ENCODE results near the gene BORCS5. TPM values are rescaled to one million over a fixed set of nuclear protein-coding genes. Genes with fewer than 3 reads are reported as not detected.

BORCS5 gene
- total and polyA plus RNA-seq, 2 experiments from 2014 or later, result 11.3 to 12.6 TPM

GRCh38 chr12:12365446-12365802, 8.5 kb downstream of the BORCS5 start:
- Histone ChIP-seq H3K27ac (ENCODE audit: low read depth) (no peak overlapping the region), H3K27me3 (ENCODE audit: insufficient read depth) (no peaks in the 10 kb centered on the region), H3K4me2 (no peak overlapping the region), H3K36me3 (ENCODE audit: insufficient read depth) (no peaks in the 10 kb centered on the region), H3F3A (replicated peaks; ENCODE audit: low read depth) (no peaks in the 10 kb centered on the region), H3K79me2 (replicated peaks; ENCODE audit: insufficient read depth) (no peaks in the 10 kb centered on the region), H3K4me1 (ENCODE audit: insufficient read depth) (0 out of 2 replicates have a peak, but pooled peaks cover 7% of the 10 kb centered on the region), H3K4me3 (no peak overlapping the region), H2AFZ (no peak overlapping the region), H3K9me2 (ENCODE audit: insufficient read depth) (no peaks in the 10 kb centered on the region), H4K20me1 (replicated peaks; ENCODE audit: insufficient read depth) (0 out of 2 replicates have a peak, but pooled peaks cover 4% of the 10 kb centered on the region)
- H3K27ac Mint-ChIP-seq, result no peak overlapping the region
- no peaks in the 10 kb centered on the region for H3K36me3 Mint-ChIP-seq (ENCODE audit: low read depth)
- peaks cover 13% of the 10 kb centered on the region for H3K4me1 Mint-ChIP-seq
- DNase-seq (ENCODE audit: low spot score) (no peak), ATAC-seq (no peak)
- no peaks in the 10 kb centered on the region for H3K9me3 Mint-ChIP-seq
- TF ChIP-seq EZH2 (IDR thresholded peaks at IDR 0.05; ENCODE audit: low read depth, unreplicated experiment) (no peak), JUNB (IDR thresholded peaks at IDR 0.05; ENCODE audit: unreplicated experiment) (no peak), ZNF114 (CRISPR knock-in tag; IDR thresholded peaks at IDR 0.05) (no peak), ZNF331 (CRISPR knock-in tag; IDR thresholded peaks at IDR 0.05; ENCODE audit: low read depth) (no peak), EZH2phosphoT487 (IDR thresholded peaks at IDR 0.05; ENCODE audit: unreplicated experiment) (no peak), POLR2AphosphoS5 (IDR thresholded peaks at IDR 0.05; ENCODE audit: low read depth) (no peak), CREB1 (CRISPR knock-in tag; IDR thresholded peaks at IDR 0.05; ENCODE audit: low read depth) (no peak), STAT1 (IDR thresholded peaks at IDR 0.05; ENCODE audit: unreplicated experiment) (no peak), NANOG (IDR thresholded peaks at IDR 0.05; ENCODE audit: borderline replicate concordance) (no peak)
- TF ChIP-seq, protein P1, sequence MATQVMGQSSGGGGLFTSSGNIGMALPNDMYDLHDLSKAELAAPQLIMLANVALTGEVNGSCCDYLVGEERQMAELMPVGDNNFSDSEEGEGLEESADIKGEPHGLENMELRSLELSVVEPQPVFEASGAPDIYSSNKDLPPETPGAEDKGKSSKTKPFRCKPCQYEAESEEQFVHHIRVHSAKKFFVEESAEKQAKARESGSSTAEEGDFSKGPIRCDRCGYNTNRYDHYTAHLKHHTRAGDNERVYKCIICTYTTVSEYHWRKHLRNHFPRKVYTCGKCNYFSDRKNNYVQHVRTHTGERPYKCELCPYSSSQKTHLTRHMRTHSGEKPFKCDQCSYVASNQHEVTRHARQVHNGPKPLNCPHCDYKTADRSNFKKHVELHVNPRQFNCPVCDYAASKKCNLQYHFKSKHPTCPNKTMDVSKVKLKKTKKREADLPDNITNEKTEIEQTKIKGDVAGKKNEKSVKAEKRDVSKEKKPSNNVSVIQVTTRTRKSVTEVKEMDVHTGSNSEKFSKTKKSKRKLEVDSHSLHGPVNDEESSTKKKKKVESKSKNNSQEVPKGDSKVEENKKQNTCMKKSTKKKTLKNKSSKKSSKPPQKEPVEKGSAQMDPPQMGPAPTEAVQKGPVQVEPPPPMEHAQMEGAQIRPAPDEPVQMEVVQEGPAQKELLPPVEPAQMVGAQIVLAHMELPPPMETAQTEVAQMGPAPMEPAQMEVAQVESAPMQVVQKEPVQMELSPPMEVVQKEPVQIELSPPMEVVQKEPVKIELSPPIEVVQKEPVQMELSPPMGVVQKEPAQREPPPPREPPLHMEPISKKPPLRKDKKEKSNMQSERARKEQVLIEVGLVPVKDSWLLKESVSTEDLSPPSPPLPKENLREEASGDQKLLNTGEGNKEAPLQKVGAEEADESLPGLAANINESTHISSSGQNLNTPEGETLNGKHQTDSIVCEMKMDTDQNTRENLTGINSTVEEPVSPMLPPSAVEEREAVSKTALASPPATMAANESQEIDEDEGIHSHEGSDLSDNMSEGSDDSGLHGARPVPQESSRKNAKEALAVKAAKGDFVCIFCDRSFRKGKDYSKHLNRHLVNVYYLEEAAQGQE (IDR thresholded peaks at IDR 0.05; ENCODE audit: unreplicated experiment), result no peak
- TF ChIP-seq, protein P2, sequence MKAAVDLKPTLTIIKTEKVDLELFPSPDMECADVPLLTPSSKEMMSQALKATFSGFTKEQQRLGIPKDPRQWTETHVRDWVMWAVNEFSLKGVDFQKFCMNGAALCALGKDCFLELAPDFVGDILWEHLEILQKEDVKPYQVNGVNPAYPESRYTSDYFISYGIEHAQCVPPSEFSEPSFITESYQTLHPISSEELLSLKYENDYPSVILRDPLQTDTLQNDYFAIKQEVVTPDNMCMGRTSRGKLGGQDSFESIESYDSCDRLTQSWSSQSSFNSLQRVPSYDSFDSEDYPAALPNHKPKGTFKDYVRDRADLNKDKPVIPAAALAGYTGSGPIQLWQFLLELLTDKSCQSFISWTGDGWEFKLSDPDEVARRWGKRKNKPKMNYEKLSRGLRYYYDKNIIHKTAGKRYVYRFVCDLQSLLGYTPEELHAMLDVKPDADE (IDR thresholded peaks at IDR 0.05), result no peak
- TF ChIP-seq, protein P3, sequence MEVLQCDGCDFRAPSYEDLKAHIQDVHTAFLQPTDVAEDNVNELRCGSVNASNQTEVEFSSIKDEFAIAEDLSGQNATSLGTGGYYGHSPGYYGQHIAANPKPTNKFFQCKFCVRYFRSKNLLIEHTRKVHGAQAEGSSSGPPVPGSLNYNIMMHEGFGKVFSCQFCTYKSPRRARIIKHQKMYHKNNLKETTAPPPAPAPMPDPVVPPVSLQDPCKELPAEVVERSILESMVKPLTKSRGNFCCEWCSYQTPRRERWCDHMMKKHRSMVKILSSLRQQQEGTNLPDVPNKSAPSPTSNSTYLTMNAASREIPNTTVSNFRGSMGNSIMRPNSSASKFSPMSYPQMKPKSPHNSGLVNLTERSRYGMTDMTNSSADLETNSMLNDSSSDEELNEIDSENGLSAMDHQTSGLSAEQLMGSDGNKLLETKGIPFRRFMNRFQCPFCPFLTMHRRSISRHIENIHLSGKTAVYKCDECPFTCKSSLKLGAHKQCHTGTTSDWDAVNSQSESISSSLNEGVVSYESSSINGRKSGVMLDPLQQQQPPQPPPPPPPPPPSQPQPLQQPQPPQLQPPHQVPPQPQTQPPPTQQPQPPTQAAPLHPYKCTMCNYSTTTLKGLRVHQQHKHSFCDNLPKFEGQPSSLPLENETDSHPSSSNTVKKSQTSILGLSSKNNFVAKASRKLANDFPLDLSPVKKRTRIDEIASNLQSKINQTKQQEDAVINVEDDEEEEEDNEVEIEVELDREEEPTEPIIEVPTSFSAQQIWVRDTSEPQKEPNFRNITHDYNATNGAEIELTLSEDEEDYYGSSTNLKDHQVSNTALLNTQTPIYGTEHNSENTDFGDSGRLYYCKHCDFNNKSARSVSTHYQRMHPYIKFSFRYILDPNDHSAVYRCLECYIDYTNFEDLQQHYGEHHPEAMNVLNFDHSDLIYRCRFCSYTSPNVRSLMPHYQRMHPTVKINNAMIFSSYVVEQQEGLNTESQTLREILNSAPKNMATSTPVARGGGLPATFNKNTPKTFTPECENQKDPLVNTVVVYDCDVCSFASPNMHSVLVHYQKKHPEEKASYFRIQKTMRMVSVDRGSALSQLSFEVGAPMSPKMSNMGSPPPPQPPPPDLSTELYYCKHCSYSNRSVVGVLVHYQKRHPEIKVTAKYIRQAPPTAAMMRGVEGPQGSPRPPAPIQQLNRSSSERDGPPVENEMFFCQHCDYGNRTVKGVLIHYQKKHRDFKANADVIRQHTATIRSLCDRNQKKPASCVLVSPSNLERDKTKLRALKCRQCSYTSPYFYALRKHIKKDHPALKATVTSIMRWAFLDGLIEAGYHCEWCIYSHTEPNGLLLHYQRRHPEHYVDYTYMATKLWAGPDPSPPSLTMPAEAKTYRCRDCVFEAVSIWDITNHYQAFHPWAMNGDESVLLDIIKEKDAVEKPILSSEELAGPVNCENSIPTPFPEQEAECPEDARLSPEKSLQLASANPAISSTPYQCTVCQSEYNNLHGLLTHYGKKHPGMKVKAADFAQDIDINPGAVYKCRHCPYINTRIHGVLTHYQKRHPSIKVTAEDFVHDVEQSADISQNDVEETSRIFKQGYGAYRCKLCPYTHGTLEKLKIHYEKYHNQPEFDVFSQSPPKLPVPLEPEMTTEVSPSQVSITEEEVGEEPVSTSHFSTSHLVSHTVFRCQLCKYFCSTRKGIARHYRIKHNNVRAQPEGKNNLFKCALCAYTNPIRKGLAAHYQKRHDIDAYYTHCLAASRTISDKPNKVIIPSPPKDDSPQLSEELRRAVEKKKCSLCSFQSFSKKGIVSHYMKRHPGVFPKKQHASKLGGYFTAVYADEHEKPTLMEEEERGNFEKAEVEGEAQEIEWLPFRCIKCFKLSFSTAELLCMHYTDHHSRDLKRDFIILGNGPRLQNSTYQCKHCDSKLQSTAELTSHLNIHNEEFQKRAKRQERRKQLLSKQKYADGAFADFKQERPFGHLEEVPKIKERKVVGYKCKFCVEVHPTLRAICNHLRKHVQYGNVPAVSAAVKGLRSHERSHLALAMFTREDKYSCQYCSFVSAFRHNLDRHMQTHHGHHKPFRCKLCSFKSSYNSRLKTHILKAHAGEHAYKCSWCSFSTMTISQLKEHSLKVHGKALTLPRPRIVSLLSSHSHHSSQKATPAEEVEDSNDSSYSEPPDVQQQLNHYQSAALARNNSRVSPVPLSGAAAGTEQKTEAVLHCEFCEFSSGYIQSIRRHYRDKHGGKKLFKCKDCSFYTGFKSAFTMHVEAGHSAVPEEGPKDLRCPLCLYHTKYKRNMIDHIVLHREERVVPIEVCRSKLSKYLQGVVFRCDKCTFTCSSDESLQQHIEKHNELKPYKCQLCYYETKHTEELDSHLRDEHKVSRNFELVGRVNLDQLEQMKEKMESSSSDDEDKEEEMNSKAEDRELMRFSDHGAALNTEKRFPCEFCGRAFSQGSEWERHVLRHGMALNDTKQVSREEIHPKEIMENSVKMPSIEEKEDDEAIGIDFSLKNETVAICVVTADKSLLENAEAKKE (CRISPR knock-in tag; IDR thresholded peaks at IDR 0.05), result no peak
- TF ChIP-seq, protein P4, sequence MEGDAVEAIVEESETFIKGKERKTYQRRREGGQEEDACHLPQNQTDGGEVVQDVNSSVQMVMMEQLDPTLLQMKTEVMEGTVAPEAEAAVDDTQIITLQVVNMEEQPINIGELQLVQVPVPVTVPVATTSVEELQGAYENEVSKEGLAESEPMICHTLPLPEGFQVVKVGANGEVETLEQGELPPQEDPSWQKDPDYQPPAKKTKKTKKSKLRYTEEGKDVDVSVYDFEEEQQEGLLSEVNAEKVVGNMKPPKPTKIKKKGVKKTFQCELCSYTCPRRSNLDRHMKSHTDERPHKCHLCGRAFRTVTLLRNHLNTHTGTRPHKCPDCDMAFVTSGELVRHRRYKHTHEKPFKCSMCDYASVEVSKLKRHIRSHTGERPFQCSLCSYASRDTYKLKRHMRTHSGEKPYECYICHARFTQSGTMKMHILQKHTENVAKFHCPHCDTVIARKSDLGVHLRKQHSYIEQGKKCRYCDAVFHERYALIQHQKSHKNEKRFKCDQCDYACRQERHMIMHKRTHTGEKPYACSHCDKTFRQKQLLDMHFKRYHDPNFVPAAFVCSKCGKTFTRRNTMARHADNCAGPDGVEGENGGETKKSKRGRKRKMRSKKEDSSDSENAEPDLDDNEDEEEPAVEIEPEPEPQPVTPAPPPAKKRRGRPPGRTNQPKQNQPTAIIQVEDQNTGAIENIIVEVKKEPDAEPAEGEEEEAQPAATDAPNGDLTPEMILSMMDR (conservative IDR thresholded peaks at IDR 0.05; ENCODE audit: low read depth in 2 of 2), result no peak
- H3K4me3 Mint-ChIP-seq, result no peak overlapping the region
- H3K27me3 Mint-ChIP-seq (ENCODE audit: insufficient read depth, low read depth, poor library complexity), result no peaks in the 10 kb centered on the region
